ENCODE data around the gene BASP1.

- TF ChIP-seq EZH2phosphoT487 (IDR thresholded peaks at IDR 0.05; ENCODE audit: borderline replicate concordance, low read depth) = no peak
- TF ChIP-seq, protein P1, sequence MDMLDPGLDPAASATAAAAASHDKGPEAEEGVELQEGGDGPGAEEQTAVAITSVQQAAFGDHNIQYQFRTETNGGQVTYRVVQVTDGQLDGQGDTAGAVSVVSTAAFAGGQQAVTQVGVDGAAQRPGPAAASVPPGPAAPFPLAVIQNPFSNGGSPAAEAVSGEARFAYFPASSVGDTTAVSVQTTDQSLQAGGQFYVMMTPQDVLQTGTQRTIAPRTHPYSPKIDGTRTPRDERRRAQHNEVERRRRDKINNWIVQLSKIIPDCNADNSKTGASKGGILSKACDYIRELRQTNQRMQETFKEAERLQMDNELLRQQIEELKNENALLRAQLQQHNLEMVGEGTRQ (IDR thresholded peaks at IDR 0.05; ENCODE audit: borderline replicate concordance, low read depth, low read length) = no peak
These were observed 31.7 kb downstream of the BASP1 start for GRCh38 chr5:17249029-17249634.
